Progenitor cell of endocrine pancreas (in vitro differentiated cells): ENCODE results near the gene PPIL6. TPM values are rescaled to one million over a fixed set of nuclear protein-coding genes. Genes with fewer than 3 reads are reported as not detected.
A peak's percentile ranks its signal among the peaks of the same experiment; 100 is the strongest.

Source experiments
- DNase-seq: peaks from one replicate; pipeline ENCODE4 v3.0.0; 2021; ENCODE audit warnings: low spot score; ENCODE audit not compliant: unreplicated experiment
- H3K27ac Mint-ChIP-seq: 2 replicates; pipeline ENCODE4 v1.8.0; 2021; ENCODE audit warnings: mild to moderate bottlenecking, moderate library complexity, mixed read lengths
- H3K27me3 Mint-ChIP-seq: 2 replicates; pipeline ENCODE4 v1.8.0; 2021; ENCODE audit warnings: mixed read lengths
- H3K36me3 Mint-ChIP-seq: 2 replicates; pipeline ENCODE4 v1.8.0; 2022; ENCODE audit warnings: mixed read lengths; ENCODE audit not compliant: insufficient read depth
- H3K4me1 Mint-ChIP-seq: 2 replicates; pipeline ENCODE4 v1.8.0; 2021; ENCODE audit warnings: low read depth, mixed read lengths
- H3K4me3 Mint-ChIP-seq: 2 replicates; pipeline ENCODE4 v1.8.0; 2021; ENCODE audit warnings: low read depth, mild to moderate bottlenecking, moderate library complexity, mixed read lengths
- H3K9me3 Mint-ChIP-seq: 2 replicates; pipeline ENCODE4 v1.8.0; 2021; ENCODE audit warnings: low read depth, mixed read lengths
- CTCF ChIP-seq: fragments of 200-600 bp; sonication (generic); IDR thresholded peaks from one replicate; pipeline ENCODE4 v1.5.0; 2021; ENCODE audit warnings: antibody characterized with exemption, mild to moderate bottlenecking; ENCODE audit not compliant: unreplicated experiment
- total RNA-seq: library from RNA; stranded (reverse); gene quantifications from 2 replicates; pipeline ENCODE4 v1.2.1, GENCODE V29; 2021

Gene PPIL6
- total RNA-seq, 1 donor from 2014 or later: 7.9 TPM

- no peak for TF ChIP-seq CTCF
- DNase-seq: no peak
- Mint-ChIP-seq H3K4me1 (peaks cover 13% of the 10 kb centered on the region), H3K27ac (peak overlapping the region; percentile 88), H3K36me3 (peaks cover 7% of the 10 kb centered on the region), H3K27me3 (peaks cover 5% of the 10 kb centered on the region), H3K9me3 (no peaks in the 10 kb centered on the region), H3K4me3 (peak overlapping the region; percentile 95)
Measured at GRCh38 chr6:109454496-109455436, 14.3 kb upstream of the PPIL6 start.

DNA sequence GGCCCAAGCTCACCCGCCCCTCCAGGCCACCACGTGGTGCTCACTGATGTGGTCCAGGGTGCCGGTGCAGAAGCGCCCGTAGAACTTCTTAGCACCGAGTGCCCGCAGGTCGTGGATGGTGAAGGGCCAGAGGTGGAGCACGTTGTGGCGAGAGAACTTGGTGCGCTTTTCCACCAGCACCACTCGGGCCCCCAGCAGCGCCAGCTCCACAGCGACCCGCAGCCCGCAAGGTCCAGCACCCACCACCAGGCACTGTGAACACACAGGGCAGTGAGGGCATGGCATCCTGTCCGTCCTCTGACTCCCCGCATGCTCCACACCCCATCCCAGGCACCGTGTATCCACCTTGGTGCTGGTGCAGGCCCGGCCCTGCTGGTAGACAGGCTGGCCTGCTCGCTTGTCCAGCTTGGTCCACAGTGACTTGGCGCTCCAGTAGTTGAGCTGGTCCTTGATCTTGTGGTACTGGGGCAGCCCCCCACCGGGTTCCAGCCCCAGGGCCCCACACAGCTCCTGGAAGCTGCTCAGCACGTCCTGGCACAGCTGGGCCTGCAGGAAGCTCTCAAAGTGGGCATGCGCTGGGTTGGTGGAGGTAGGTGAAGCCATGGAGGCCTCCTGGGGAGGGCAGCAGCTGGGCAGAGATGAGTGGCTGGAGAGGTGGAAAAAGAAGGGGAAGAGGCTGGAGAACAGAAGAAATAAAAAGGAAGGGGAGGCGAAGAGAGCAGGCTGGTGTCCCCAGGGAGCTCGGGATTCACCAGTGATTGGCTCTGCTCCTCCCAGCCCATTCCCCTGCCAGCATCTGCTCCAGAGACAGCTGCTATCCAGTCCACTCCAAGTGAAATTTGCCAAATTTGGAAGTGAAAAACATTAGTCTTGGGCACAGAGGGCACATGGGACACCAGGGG is 13.4 kb upstream of the PPIL6 start:
- Mint-ChIP-seq H3K9me3 (no peaks in the 10 kb centered on the region), H3K36me3 (peaks cover 7% of the 10 kb centered on the region), H3K4me3 (peak overlapping the region; percentile 95), H3K4me1 (peaks cover 8% of the 10 kb centered on the region), H3K27ac (no peak overlapping the region), H3K27me3 (peaks cover 5% of the 10 kb centered on the region)
- no peak for TF ChIP-seq CTCF
- DNase-seq: no peak

DNA sequence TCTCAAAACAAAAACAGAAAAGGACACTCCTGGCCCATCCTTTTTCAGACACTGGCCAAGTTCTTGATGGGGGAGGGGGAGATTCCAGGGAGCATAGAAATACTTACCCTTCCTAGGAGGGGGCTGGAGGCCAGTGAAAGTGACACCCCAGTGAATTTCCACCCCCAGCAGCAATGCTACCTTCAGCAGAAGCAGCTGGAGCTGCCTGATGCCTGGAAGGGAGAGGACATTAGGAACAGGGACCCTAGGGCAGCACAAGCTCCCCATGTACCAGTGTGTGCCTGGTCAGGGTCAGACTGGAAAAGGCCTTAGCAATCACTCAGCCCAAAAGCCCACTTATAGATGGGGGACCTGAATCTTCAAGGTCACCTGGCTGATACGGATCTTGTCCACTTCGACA is 12.7 kb upstream of the PPIL6 start:
- Mint-ChIP-seq H3K9me3 (no peaks in the 10 kb centered on the region), H3K27me3 (peaks cover 5% of the 10 kb centered on the region), H3K27ac (no peak overlapping the region), H3K4me1 (peaks cover 7% of the 10 kb centered on the region), H3K36me3 (peaks cover 7% of the 10 kb centered on the region), H3K4me3 (no peak overlapping the region)
- TF ChIP-seq CTCF: no peak
- no peak for DNase-seq

DNA sequence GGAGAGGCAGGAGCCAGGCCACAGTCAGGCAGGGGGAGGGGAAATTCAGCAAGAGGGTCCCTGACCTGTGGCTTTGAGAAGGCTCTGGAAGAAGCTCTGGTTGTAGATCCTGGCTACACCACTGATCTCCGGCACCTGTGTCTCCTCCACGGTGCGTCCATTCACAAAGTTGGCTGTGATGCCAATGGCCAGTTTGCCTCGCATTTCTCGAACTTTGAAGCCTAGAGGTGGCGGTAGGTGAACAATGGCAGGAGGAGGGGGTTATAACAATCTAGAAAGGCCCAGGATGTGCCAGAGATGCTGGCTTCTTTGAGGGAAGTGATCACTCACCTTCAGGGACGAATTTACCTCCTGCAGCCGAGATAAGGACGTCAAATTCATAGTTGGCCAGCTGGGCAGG is 11.8 kb upstream of the PPIL6 start:
- no peak overlapping the region for H3K4me3 Mint-ChIP-seq

More for the DNA sequence above, 11.8 kb upstream of the PPIL6 start:
- no peak for DNase-seq
- peaks cover under 1% of the 10 kb centered on the region for H3K27me3 Mint-ChIP-seq
- TF ChIP-seq CTCF: no peak
- peaks cover 5% of the 10 kb centered on the region for H3K4me1 Mint-ChIP-seq
- peak overlapping the region; percentile 80 for H3K27ac Mint-ChIP-seq
- H3K36me3 Mint-ChIP-seq: peaks cover 7% of the 10 kb centered on the region
- H3K9me3 Mint-ChIP-seq: no peaks in the 10 kb centered on the region
